Measurements from ENCODE around the gene FUCA1.
"Not testable (repeated sequence)": the region's sequence is repeated elsewhere in the genome, so short reads cannot be mapped to it uniquely, and the experiment has no call there.

The FUCA1 gene

DNA sequence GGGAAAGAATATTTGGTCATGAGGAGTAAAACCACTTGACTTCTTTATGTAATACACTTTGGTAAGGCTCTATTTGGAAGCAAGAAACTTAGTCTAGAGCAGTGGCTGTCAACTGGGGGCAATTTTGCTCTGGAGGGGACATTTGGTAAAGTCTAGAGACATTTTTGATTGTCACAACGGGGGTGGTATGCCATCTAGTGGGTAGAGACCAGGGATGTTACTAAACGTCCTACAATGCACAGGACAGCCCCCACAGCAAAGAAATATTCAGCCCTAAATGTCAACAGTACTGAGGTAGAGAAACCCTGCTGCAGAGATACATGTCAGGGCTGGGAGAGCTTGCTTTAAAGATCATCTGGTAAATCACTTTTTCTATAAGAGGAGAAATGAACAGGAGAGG is 13.5 kb downstream of the FUCA1 start:
- ChIA-PET CTCF (interaction anchor here (0.6 to 1.9 kb wide), 5 partner anchors 44 to 332 kb away, joined by 3 to 7 read pairs (median 6); no protein-coding TSS in a partner anchor), POLR2A (ENCODE audit: low non-redundant PET) (interaction anchor here (0.6 kb wide), 1 partner anchor 82 kb away, joined by 3 read pairs; no protein-coding TSS in a partner anchor)
- no peak overlapping the region for H3K27ac ChIP-seq
- TF ChIP-seq, protein P1, sequence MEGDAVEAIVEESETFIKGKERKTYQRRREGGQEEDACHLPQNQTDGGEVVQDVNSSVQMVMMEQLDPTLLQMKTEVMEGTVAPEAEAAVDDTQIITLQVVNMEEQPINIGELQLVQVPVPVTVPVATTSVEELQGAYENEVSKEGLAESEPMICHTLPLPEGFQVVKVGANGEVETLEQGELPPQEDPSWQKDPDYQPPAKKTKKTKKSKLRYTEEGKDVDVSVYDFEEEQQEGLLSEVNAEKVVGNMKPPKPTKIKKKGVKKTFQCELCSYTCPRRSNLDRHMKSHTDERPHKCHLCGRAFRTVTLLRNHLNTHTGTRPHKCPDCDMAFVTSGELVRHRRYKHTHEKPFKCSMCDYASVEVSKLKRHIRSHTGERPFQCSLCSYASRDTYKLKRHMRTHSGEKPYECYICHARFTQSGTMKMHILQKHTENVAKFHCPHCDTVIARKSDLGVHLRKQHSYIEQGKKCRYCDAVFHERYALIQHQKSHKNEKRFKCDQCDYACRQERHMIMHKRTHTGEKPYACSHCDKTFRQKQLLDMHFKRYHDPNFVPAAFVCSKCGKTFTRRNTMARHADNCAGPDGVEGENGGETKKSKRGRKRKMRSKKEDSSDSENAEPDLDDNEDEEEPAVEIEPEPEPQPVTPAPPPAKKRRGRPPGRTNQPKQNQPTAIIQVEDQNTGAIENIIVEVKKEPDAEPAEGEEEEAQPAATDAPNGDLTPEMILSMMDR (conservative IDR thresholded peaks at IDR 0.05; ENCODE audit: low read depth), result no peak; the same call in 1 of the 2 replicates
- DNase-seq (ENCODE audit: low spot score), result no peak

DNA sequence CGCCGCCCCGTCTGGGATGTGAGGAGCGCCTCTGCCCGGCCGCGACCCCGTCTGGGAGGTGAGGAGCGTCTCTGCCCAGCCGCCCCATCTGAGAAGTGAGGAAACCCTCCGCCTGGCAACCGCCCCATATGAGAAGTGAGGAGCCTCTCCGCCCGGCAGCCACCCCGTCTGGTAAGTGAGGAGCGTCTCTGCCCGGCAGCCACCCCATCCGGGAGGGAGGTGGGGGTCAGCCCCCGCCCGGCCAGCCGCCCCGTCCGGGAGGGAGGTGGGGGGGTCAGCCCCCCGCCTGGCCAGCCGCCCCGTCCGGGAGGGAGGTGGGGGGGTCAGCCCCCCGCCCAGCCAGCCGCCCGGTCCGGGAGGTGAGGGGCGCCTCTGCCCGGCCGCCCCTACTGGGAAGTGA is 15.0 kb downstream of the FUCA1 start:
- H3K27ac ChIP-seq; CTCF ChIA-PET; POLR2A ChIA-PET (ENCODE audit: low non-redundant PET); DNase-seq (ENCODE audit: low spot score): not testable (repeated sequence)

DNA sequence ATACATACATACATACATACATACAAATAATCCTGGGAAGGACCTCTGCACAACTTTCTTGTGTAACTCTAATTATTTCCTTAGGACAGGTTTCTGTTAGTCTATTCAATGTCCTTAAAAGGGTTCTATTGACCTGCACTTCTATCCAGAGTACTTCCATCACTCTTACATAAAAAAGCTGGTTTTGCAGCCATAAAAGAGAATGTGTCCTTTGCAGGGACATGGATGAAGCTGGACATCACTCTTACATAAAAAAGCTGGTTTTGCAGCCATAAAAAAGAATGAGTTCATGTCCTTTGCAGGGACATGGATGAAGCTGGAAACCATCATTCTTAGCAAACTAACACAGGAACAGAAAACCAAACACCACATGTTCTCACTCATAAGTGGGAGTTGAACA is 16.7 kb downstream of the FUCA1 start:
- DNase-seq (ENCODE audit: low spot score); H3K27ac ChIP-seq; POLR2A ChIA-PET (ENCODE audit: low non-redundant PET): not testable (repeated sequence)
- CTCF ChIA-PET, result interaction anchor here (0.6 to 1.2 kb wide), 2 partner anchors 20 to 41 kb away, joined by 3 to 4 read pairs; no protein-coding TSS in a partner anchor

DNA sequence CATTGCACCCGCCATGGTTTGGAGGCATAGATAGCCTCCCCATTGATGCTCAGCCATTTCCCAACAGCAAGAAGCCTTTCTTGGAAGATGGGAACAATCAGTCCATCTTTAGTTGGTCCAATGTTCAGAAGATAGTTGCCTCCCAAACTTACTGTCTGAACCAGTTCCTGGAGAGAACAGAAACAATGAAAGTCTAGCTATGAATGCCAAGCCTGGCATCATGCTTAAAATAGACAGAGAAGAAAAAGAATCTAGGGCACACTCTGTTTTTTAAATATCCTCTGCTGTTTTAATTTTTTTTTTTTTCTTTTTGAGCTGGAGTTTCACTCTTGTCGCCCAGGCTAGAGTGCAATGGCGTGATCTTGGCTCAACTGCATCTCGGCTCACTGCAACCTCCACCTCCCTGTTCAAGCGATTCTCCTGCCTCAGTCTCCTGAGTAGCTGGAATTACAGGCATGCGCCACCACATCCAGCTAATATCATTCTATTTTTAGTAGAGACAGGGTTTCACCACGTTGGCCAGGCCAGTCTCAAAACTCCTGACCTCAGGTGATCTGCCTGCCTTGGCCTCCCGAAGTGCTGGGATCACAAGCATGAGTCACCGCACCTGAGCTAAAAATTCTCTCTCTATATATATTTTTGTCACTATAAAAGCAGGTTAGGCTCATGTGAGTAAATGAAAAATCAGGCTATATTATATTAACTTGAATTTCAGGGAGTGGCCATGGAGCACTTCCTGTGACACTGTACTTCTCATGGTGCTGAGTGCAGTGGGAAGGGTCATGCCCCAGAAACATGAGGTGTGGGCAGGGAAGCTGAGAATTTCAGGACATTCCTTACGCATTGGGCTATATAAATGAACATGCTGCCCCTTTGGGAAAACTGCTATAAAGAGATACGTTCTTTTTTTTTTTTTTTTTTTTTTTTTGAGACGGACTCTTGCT is 19.1 kb downstream of the FUCA1 start:
- TF ChIP-seq, protein P1 (conservative IDR thresholded peaks at IDR 0.05; ENCODE audit: low read depth), result no peak
- no peak for DNase-seq (ENCODE audit: low spot score)
- no peak overlapping the region for H3K27ac ChIP-seq
- POLR2A ChIA-PET (ENCODE audit: low non-redundant PET), result no interaction called here
- CTCF ChIA-PET, result interaction anchor here (0.8 kb wide), 1 partner anchor 36 kb away, joined by 3 read pairs; no protein-coding TSS in a partner anchor

GRCh38 chr1:23847482-23848095 is 20.5 kb downstream of the FUCA1 start:
- POLR2A ChIA-PET (ENCODE audit: low non-redundant PET); H3K27ac ChIP-seq; DNase-seq (ENCODE audit: low spot score): not testable (repeated sequence)
- CTCF ChIA-PET, result interaction anchor here (0.6 kb wide), 1 partner anchor 182 kb away, joined by 3 read pairs; no protein-coding TSS in a partner anchor

GRCh38 chr1:23845163-23845562 is 22.9 kb downstream of the FUCA1 start:
- TF ChIP-seq, protein P1 (conservative IDR thresholded peaks at IDR 0.05; ENCODE audit: low read depth), result no peak
- no peak for DNase-seq (ENCODE audit: low spot score)
- POLR2A ChIA-PET (ENCODE audit: low non-redundant PET), result no interaction called here
- CTCF ChIA-PET, result no interaction called here
- no peak overlapping the region for H3K27ac ChIP-seq

- H3K27ac ChIP-seq, result no peak overlapping the region
- POLR2A ChIA-PET (ENCODE audit: low non-redundant PET), result interaction anchor here (0.5 to 0.6 kb wide), 2 partner anchors 17 to 115 kb away, joined by 7 to 8 read pairs; no protein-coding TSS in a partner anchor
- CTCF ChIA-PET, result interaction anchor here (0.7 kb wide), 1 partner anchor 488 kb away, joined by 4 read pairs; no protein-coding TSS in a partner anchor
- TF ChIP-seq, protein P1 (conservative IDR thresholded peaks at IDR 0.05; ENCODE audit: low read depth), result no peak
- no peak for DNase-seq (ENCODE audit: low spot score)
Observed at GRCh38 chr1:23843644-23844043, 24.4 kb downstream of the FUCA1 start.

Data from RWPE1 (cell line).